Skeletal muscle tissue (tissue), 5 donors: ENCODE measurements around the gene LIMK2. TPM values are rescaled to one million over a fixed set of nuclear protein-coding genes. Genes with fewer than 3 reads are reported as not detected.

Experiments used
- H3K27ac ChIP-seq: one replicate; pipeline ENCODE4 v1.7.0; 2013; ENCODE audit warnings: mild to moderate bottlenecking, low read depth, low read length, inconsistent platforms
- H3K27me3 ChIP-seq, 3 donors: one replicate each; pipeline ENCODE4 v1.7.0; 2013; ENCODE audit warnings: low read length in 3 of 3; ENCODE audit not compliant: control insufficient read depth in 3 of 3, insufficient read depth in 3 of 3
- H3K36me3 ChIP-seq, 3 donors: one replicate each; pipeline ENCODE4 v1.7.0; 2013; ENCODE audit warnings: low read length in 3 of 3; ENCODE audit not compliant: control insufficient read depth in 3 of 3, insufficient read depth in 3 of 3
- H3K4me1 ChIP-seq, 3 donors: one replicate each; pipeline ENCODE4 v1.7.0; 2013; ENCODE audit warnings: low read length in 3 of 3, mild to moderate bottlenecking in 3 of 3; ENCODE audit not compliant: control insufficient read depth in 3 of 3, insufficient read depth in 3 of 3
- H3K4me3 ChIP-seq, 3 donors: one replicate each; pipeline ENCODE4 v1.7.0; 2013; ENCODE audit warnings: low read length in 3 of 3
- H3K9ac ChIP-seq, 3 donors: one replicate each; pipeline ENCODE4 v1.7.0; 2013; ENCODE audit warnings: low read length in 3 of 3, mild to moderate bottlenecking in 3 of 3, moderate library complexity in 2 of 3, low read depth in 1 of 3
- H3K9me3 ChIP-seq, 3 donors: one replicate each; pipeline ENCODE4 v1.7.0; 2013; ENCODE audit warnings: low read length in 3 of 3; ENCODE audit not compliant: control insufficient read depth in 3 of 3
- small RNA-seq: library from RNA; depleted of rRNA; stranded (forward); fragments of <200 nt; gene quantifications from one replicate; pipeline ENCODE3, GENCODE V24; 2014
- total RNA-seq: library from RNA; depleted of rRNA; stranded (reverse); fragments of >200 nt; gene quantifications from one replicate; pipeline ENCODE4 v1.2.3, GENCODE V29; 2014
- donor health status: Osteomylitis.

Gene LIMK2
- total RNA-seq, 1 donor from 2014 or later, result 15.7 TPM

GRCh38 chr22:31327806-31328543, 115.9 kb downstream of the LIMK2 start:
- Histone ChIP-seq H3K4me1 (peaks cover 0 to 25% (median 5%) of the 10 kb centered on the region in 3 donors), H3K9me3 (no peaks in the 10 kb centered on the region), H3K9ac (no peak overlapping the region), H3K27me3 (no peaks in the 10 kb centered on the region), H3K27ac (no peak overlapping the region), H3K4me3 (no peak overlapping the region), H3K36me3 (peaks cover 42 to 69% (median 53%) of the 10 kb centered on the region in 3 donors)

DNA sequence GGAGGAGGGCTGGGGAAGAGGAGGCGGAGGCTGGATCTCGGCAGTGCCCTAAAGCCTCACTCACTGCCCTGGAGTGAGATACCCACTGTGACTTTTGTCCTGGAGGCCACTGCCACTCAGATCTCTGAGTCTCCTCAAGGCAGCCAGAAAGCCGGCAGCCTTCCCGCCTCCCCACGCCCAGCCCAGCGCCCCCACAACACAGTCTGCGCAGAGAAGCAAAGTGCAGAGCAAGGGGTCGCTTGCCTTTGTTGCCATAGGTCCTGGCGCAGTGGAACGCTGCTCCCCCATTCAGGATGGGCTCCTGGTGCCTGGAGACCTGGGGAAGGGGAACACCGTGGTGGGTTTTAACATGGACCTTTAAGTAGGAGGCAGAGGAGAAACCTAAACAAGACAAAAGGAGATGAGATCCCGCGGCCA, 116.5 kb downstream of the LIMK2 start:
- Histone ChIP-seq H3K27me3 (no peaks in the 10 kb centered on the region), H3K9ac (no peak overlapping the region), H3K4me3 (no peak overlapping the region), H3K27ac (no peak overlapping the region), H3K36me3 (peaks cover 42 to 71% (median 56%) of the 10 kb centered on the region in 3 donors), H3K9me3 (no peaks in the 10 kb centered on the region), H3K4me1 (peaks cover 0 to 25% (median 5%) of the 10 kb centered on the region in 3 donors)

GRCh38 chr22:31329029-31329428, 116.9 kb downstream of the LIMK2 start:
- no peak overlapping the region for H3K9ac ChIP-seq
- H3K27ac ChIP-seq, result no peak overlapping the region
- no peaks in the 10 kb centered on the region for H3K9me3 ChIP-seq
- peaks cover 42 to 76% (median 56%) of the 10 kb centered on the region in 3 donors for H3K36me3 ChIP-seq
- H3K27me3 ChIP-seq, result no peaks in the 10 kb centered on the region
- peaks cover 0 to 28% (median 5%) of the 10 kb centered on the region in 3 donors for H3K4me1 ChIP-seq
- no peak overlapping the region for H3K4me3 ChIP-seq

Small RNAs within 50 kb of the gene (small RNA-seq; reads per million reads assigned to genes)
- gene RF00019, result not detected
- not detected for gene RNA5SP496
- gene RNU6-1128P, result not detected

Other genes with a start within 250 kb of the LIMK2 start
- gene MORC2, start 243.5 kb upstream of the LIMK2 start, total RNA-seq, result 15.7 TPM
- 39.1 TPM for gene TUG1, start 243.0 kb upstream of the LIMK2 start, total RNA-seq
- 57.9 TPM for gene SMTN, start 131.0 kb upstream of the LIMK2 start, total RNA-seq
- gene SELENOM, start 104.7 kb upstream of the LIMK2 start, total RNA-seq, result 16.2 TPM
- not detected for gene INPP5J, start 89.3 kb upstream of the LIMK2 start, total RNA-seq
- not detected for gene PLA2G3, start 71.8 kb upstream of the LIMK2 start, total RNA-seq
- 17.2 TPM for gene RNF185, start 52.1 kb upstream of the LIMK2 start, total RNA-seq
- 6.3 TPM for gene PIK3IP1, start 80.2 kb downstream of the LIMK2 start, total RNA-seq
- 19.8 TPM for gene PATZ1, start 134.0 kb downstream of the LIMK2 start, total RNA-seq
- gene DRG1, start 187.3 kb downstream of the LIMK2 start, total RNA-seq, result 98.1 TPM